ENCODE results near the gene TIMM13. TPM values are rescaled to one million over a fixed set of nuclear protein-coding genes. Genes with fewer than 3 reads are reported as not detected.

Gene TIMM13
- total and polyA plus RNA-seq, 9 of the 15 experiments (the other 6 are each of a cell fraction or from before 2014, with no cell fraction given), result 17.6 to 215 (median 71.8) TPM

GRCh38 chr19:2391118-2391725, 36.2 kb downstream of the TIMM13 start (continued):
- TF ChIP-seq ZBTB40 (IDR thresholded peaks at IDR 0.05) (no peak), ZBTB40 (CRISPR knock-in tag; IDR thresholded peaks at IDR 0.05) (no peak), ZNF3 (CRISPR knock-in tag; IDR thresholded peaks at IDR 0.05) (no peak), NCOA4 (IDR thresholded peaks at IDR 0.05; ENCODE audit: partially characterized antibody) (no peak), ZNF57 (CRISPR knock-in tag; IDR thresholded peaks at IDR 0.05) (no peak), REST (IDR thresholded peaks at IDR 0.05; ENCODE audit: borderline replicate concordance) (peak; percentile 72; the same call in 1 of the 2 replicates), REST (CRISPR knock-in tag; IDR thresholded peaks at IDR 0.05; ENCODE audit: low read depth) (no peak), XRCC5 (IDR thresholded peaks at IDR 0.05; ENCODE audit: low read depth, low read length) (0 out of 2 replicates have a peak, but pooled peaks have one; percentile 51), ZNF75A (CRISPR knock-in tag; IDR thresholded peaks at IDR 0.05) (no peak)
- TF ChIP-seq, protein P1, sequence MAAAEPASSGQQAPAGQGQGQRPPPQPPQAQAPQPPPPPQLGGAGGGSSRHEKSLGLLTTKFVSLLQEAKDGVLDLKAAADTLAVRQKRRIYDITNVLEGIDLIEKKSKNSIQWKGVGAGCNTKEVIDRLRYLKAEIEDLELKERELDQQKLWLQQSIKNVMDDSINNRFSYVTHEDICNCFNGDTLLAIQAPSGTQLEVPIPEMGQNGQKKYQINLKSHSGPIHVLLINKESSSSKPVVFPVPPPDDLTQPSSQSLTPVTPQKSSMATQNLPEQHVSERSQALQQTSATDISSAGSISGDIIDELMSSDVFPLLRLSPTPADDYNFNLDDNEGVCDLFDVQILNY (CRISPR knock-in tag; IDR thresholded peaks at IDR 0.05), result no peak

Data from K562 (cell line).